GM13976 (cell line): ENCODE data around the gene NT5C2.

ENCODE experiments used
- DNase-seq: peaks from one replicate; pipeline ENCODE4 v3.0.0; 2012; ENCODE audit warnings: low spot score
- CTCF ChIP-seq: IDR thresholded peaks from 2 replicates; pipeline ENCODE4 v1.5.1; 2012; ENCODE audit warnings: borderline replicate concordance, mild to moderate bottlenecking; ENCODE audit not compliant: insufficient read depth; ENCODE audit errors: extremely low read depth, missing control alignments, control extremely low read depth
- in situ Hi-C: fragments of 300-500 bp; cut with MboI; formaldehyde crosslinking; loops from one replicate; pipeline ENCODE4 v1.12.0; 2022; ENCODE audit warnings: low sequenced_read_pairs, mixed read lengths, inconsistent platforms; ENCODE audit not compliant: unreplicated experiment

Gene NT5C2

GRCh38 chr10:103198648-103199047 is 5.6 kb upstream of the NT5C2 start:
- in situ Hi-C loops, result no loop called here
- TF ChIP-seq CTCF, result no peak
- DNase-seq, result no peak

- DNase-seq, result no peak
- in situ Hi-C loops, result no loop called here
- no peak for TF ChIP-seq CTCF
Observed at GRCh38 chr10:103197903-103198302, 4.8 kb upstream of the NT5C2 start.

GRCh38 chr10:103197174-103197573 is 4.1 kb upstream of the NT5C2 start:
- in situ Hi-C loops, result no loop called here
- DNase-seq, result no peak
- no peak for TF ChIP-seq CTCF

- in situ Hi-C loops, result no loop called here
- no peak for TF ChIP-seq CTCF
- no peak for DNase-seq
Observed at GRCh38 chr10:103196516-103196915, 3.4 kb upstream of the NT5C2 start.

- in situ Hi-C loops, result no loop called here
- DNase-seq, result peak; percentile 63
- no peak for TF ChIP-seq CTCF
Observed at GRCh38 chr10:103193820-103194529, 903 bp upstream of the NT5C2 start.

- peak; percentile 77 for DNase-seq
- no peak for TF ChIP-seq CTCF
- in situ Hi-C loops, result no loop called here
Observed at GRCh38 chr10:103192451-103193106, 493 bp downstream of the NT5C2 start.
